Keratinocyte (primary cell): ENCODE results near the gene POLE4. TPM values are rescaled to one million over a fixed set of nuclear protein-coding genes. Genes with fewer than 3 reads are reported as not detected.

Experiments
- DNase-seq: peaks from one replicate; pipeline ENCODE4 v3.0.0-alpha.2; 2011; ENCODE audit warnings: low read depth, missing footprints, low spot score
- FAIRE-seq: peaks from 2 replicates; lab custom pipeline; 2011; peaks lifted over from hg19 to GRCh38; lab: Jason Lieb, UNC
- H2AFZ ChIP-seq: 2 replicates; pipeline ENCODE4 v1.6.0; 2012; ENCODE audit warnings: low read length, control low read depth, inconsistent platforms; ENCODE audit not compliant: control insufficient read depth
- H3K27ac ChIP-seq: 2 replicates; pipeline ENCODE4 v1.5.1; 2011; ENCODE audit warnings: low read length; ENCODE audit not compliant: control insufficient read depth, insufficient read depth
- H3K27me3 ChIP-seq: 3 replicates; pipeline ENCODE4 v1.6.0; 2011; ENCODE audit warnings: low read length; ENCODE audit not compliant: control insufficient read depth, insufficient read depth; ENCODE audit errors: extremely low read depth
- H3K36me3 ChIP-seq, 2 experiments: 2 replicates in 1 of 2; 3 replicates in 1 of 2; pipeline ENCODE4 v1.5.1; 2011; ENCODE audit warnings: low read length in 2 of 2, mild to moderate bottlenecking in 1 of 2; ENCODE audit not compliant: control insufficient read depth in 2 of 2, insufficient read depth in 2 of 2; ENCODE audit errors: extremely low read depth in 1 of 2
- H3K4me1 ChIP-seq: 3 replicates; pipeline ENCODE4 v1.5.1; 2011; ENCODE audit warnings: low read length; ENCODE audit not compliant: control insufficient read depth, insufficient read depth; ENCODE audit errors: extremely low read depth
- H3K4me2 ChIP-seq: 3 replicates; pipeline ENCODE4 v1.6.0; 2011; ENCODE audit warnings: low read depth, low read length; ENCODE audit not compliant: control insufficient read depth, insufficient read depth; ENCODE audit errors: extremely low read depth
- H3K4me3 ChIP-seq, 3 experiments: fragments of 200-600 bp in 1 of 3; sonication (generic) in 1 of 3; 2 replicates in 2 of 3; 3 replicates in 1 of 3; pipeline ENCODE4 v1.5.1; 2011 to 2016; ENCODE audit warnings: low read length in 3 of 3, mild to moderate bottlenecking in 3 of 3, control low read depth in 2 of 3, inconsistent platforms in 1 of 3, low read depth in 1 of 3, mixed read lengths in 1 of 3, mixed run types in 1 of 3, moderate library complexity in 1 of 3; ENCODE audit not compliant: control insufficient read depth in 2 of 3, insufficient read depth in 2 of 3; ENCODE audit errors: extremely low read depth in 1 of 3
- H3K79me2 ChIP-seq: 2 replicates; pipeline ENCODE4 v1.6.0; 2012; ENCODE audit warnings: low read length; ENCODE audit not compliant: control insufficient read depth, insufficient read depth
- H3K9ac ChIP-seq: 3 replicates; pipeline ENCODE4 v1.6.0; 2011; ENCODE audit warnings: low read length; ENCODE audit not compliant: control insufficient read depth, insufficient read depth; ENCODE audit errors: extremely low read depth
- H3K9me1 ChIP-seq: 3 replicates; pipeline ENCODE4 v1.6.0; 2011; ENCODE audit warnings: low read length; ENCODE audit not compliant: control insufficient read depth, insufficient read depth; ENCODE audit errors: extremely low read depth
- H3K9me3 ChIP-seq: 2 replicates; pipeline ENCODE4 v1.5.1; 2012; ENCODE audit warnings: low read depth, low read length; ENCODE audit not compliant: control insufficient read depth
- H4K20me1 ChIP-seq: 3 replicates; pipeline ENCODE4 v1.6.0; 2011; ENCODE audit warnings: low read length; ENCODE audit not compliant: control insufficient read depth, insufficient read depth; ENCODE audit errors: extremely low read depth
- EZH2 ChIP-seq: IDR thresholded peaks from one replicate; pipeline ENCODE4 v1.6.1; 2012; ENCODE audit warnings: inconsistent platforms, mild to moderate bottlenecking, low read length, moderate library complexity
- dilution Hi-C: fragments of 300-500 bp; cut with MboI; formaldehyde crosslinking; loops from one replicate; pipeline ENCODE4 v1.7.0; 2020; ENCODE audit warnings: low sequenced_read_pairs; ENCODE audit not compliant: extremely low pct_ligation_motif_present
- polyA plus RNA-seq, 5 experiments: library from polyadenylated mRNA; depleted of rRNA in 3 of 5; stranded (reverse) in 3 of 5; stranded (forward) in 1 of 5; unstranded in 1 of 5; fragments of >200 nt; gene quantifications; 1 replicate in 1 of 5; 2 replicates in 3 of 5; 3 replicates in 1 of 5; pipeline versions ENCODE4 v1.2.1 to v1.2.3, GENCODE V29; 2011 to 2012; ENCODE audit warnings: missing spikeins in 2 of 5, low read depth in 1 of 5, low replicate concordance in 1 of 5
- TF ChIP-seq, protein P1 (sequence below), 3 experiments: IDR thresholded peaks in 1 of 3; conservative IDR thresholded peaks in 1 of 3; optimal IDR thresholded peaks in 1 of 3; 2 replicates in 2 of 3; 3 replicates in 1 of 3; pipeline versions ENCODE3 to v1.5.1; 2011; ENCODE audit warnings: low read length in 3 of 3, mild to moderate bottlenecking in 3 of 3, moderate library complexity in 2 of 3, control low read depth in 1 of 3, inconsistent platforms in 1 of 3; ENCODE audit not compliant: insufficient read depth in 2 of 3; ENCODE audit errors: extremely low read depth in 1 of 3

Gene POLE4
- polyA plus RNA-seq, 1 donor (not counting 4 experiments of a cell fraction or from before 2014, with no cell fraction given), result 66.4 TPM

DNA sequence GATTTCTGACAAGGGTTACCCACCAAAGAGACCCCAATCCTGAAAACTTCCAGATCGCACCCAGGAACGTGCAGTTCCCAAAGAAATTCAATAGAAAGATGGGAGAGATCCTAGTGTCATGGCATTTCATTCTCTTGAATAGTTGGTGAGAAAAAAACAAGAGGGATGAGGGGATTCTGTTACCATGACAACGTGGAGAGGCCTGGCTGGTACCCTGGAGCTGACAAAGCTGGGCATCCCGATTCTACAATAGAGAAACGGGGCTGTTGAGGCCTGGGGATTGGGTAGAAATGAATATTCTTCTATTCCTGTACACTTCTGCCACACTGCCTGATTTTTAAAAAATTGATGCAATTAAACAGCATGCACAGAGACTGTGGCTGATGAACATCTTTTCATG lies 41.0 kb downstream of the POLE4 start:
- dilution Hi-C loops, result no loop called here
- no peak for FAIRE-seq

DNA sequence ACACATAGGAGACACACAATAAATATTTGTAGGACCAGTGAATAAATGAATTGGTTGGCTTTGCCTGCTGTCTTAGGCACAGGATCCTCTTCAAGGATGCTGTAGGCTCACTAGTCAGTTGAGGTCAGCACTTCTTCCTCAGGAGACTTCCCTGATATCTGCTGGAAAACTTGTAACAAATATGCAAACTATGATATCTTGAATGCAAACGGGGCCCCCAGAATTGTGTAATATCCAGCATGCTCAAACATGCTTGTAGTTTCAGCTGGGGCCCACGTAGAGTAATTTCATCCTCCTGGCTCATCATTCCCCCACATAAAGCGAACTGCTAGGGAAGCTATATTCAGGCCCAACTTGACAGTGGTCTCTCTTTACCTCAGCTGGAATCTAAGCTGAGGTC lies 43.6 kb downstream of the POLE4 start:
- DNase-seq (no peak), FAIRE-seq (no peak)
- no peaks in the 10 kb centered on the region for H3K9me3 ChIP-seq
- H4K20me1 ChIP-seq, result no peaks in the 10 kb centered on the region
- TF ChIP-seq EZH2, result no peak
- TF ChIP-seq, protein P1, sequence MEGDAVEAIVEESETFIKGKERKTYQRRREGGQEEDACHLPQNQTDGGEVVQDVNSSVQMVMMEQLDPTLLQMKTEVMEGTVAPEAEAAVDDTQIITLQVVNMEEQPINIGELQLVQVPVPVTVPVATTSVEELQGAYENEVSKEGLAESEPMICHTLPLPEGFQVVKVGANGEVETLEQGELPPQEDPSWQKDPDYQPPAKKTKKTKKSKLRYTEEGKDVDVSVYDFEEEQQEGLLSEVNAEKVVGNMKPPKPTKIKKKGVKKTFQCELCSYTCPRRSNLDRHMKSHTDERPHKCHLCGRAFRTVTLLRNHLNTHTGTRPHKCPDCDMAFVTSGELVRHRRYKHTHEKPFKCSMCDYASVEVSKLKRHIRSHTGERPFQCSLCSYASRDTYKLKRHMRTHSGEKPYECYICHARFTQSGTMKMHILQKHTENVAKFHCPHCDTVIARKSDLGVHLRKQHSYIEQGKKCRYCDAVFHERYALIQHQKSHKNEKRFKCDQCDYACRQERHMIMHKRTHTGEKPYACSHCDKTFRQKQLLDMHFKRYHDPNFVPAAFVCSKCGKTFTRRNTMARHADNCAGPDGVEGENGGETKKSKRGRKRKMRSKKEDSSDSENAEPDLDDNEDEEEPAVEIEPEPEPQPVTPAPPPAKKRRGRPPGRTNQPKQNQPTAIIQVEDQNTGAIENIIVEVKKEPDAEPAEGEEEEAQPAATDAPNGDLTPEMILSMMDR (optimal IDR thresholded peaks at IDR 0.05 in 1 of 3, IDR thresholded peaks at IDR 0.05 in 1 of 3, conservative IDR thresholded peaks at IDR 0.05 in 1 of 3; ENCODE audit: extremely low read depth in 1 of 3, insufficient read depth in 2 of 3, low read length in 3 of 3), result no peak
- H3K9me1 ChIP-seq, result peaks cover 2% of the 10 kb centered on the region
- no peaks in the 10 kb centered on the region for H3K79me2 ChIP-seq
- no peak overlapping the region for H3K27ac ChIP-seq
- H3K27me3 ChIP-seq, result no peaks in the 10 kb centered on the region
- no peaks in the 10 kb centered on the region for H3K36me3 ChIP-seq
- peak overlapping the region; percentile 13 for H3K4me2 ChIP-seq
- no peak overlapping the region for H3K4me3 ChIP-seq
- dilution Hi-C loops, result no loop called here
- no peak overlapping the region for H3K9ac ChIP-seq
- peak overlapping the region; percentile 6 for H2AFZ ChIP-seq
- H3K4me1 ChIP-seq, result peaks cover 8% of the 10 kb centered on the region

More for the DNA sequence above, 41.0 kb downstream of the POLE4 start:
- no peak for DNase-seq
- no peak overlapping the region for H3K4me2 ChIP-seq
- no peak for TF ChIP-seq EZH2
- TF ChIP-seq, protein P1 (optimal IDR thresholded peaks at IDR 0.05 in 1 of 3, IDR thresholded peaks at IDR 0.05 in 1 of 3, conservative IDR thresholded peaks at IDR 0.05 in 1 of 3; ENCODE audit: extremely low read depth in 1 of 3, insufficient read depth in 2 of 3, low read length in 3 of 3), result no peak
- H3K27me3 ChIP-seq, result no peaks in the 10 kb centered on the region
- H3K4me3 ChIP-seq, result no peak overlapping the region
- H3K9ac ChIP-seq, result no peak overlapping the region
- peaks cover 2% of the 10 kb centered on the region for H3K9me1 ChIP-seq
- H2AFZ ChIP-seq, result no peak overlapping the region
- H3K4me1 ChIP-seq, result peaks cover 8% of the 10 kb centered on the region
- no peak overlapping the region for H3K27ac ChIP-seq
- H4K20me1 ChIP-seq, result no peaks in the 10 kb centered on the region
- no peaks in the 10 kb centered on the region for H3K36me3 ChIP-seq
- H3K79me2 ChIP-seq, result no peaks in the 10 kb centered on the region
- H3K9me3 ChIP-seq, result no peaks in the 10 kb centered on the region
